Stimulated activated CD4-positive, alpha-beta T cell treated with anti-CD3 and anti-CD28 coated beads, TNF-alpha, amount 100 ng/mL, for 4 hours (primary cell): Measurements from ENCODE around the gene TRIM24.

ENCODE experiments used
- DNase-seq, 3 experiments: peaks; one replicate each; pipeline ENCODE4 v3.0.0-alpha.2; 2020; ENCODE audit warnings: low read depth in 3 of 3

The TRIM24 gene

DNA sequence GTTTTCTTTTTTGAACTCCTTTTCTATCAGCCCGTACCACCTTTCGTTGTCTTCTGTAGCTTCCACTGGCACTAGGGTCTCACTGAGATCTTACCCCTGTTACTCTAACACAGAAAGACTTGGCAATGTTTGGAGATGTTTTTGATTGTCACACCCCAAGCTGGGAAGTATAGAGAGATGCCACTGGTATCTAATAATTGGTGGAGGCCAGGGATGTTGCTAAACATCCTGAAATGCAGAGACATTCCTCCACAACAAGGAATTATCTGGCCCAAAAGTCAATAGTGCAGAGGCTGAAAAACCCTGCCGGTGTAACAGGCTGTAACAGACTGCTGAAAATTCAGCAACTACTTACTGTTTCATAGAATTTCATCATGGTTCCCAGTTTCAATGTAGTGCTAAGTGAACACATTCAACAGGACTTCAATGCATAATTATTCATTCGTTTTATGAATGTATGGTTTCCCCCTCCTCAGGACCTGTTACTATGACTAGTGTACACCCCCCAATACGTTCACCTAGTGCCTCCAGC is 115.9 kb downstream of the TRIM24 start:
- no peak for DNase-seq

DNA sequence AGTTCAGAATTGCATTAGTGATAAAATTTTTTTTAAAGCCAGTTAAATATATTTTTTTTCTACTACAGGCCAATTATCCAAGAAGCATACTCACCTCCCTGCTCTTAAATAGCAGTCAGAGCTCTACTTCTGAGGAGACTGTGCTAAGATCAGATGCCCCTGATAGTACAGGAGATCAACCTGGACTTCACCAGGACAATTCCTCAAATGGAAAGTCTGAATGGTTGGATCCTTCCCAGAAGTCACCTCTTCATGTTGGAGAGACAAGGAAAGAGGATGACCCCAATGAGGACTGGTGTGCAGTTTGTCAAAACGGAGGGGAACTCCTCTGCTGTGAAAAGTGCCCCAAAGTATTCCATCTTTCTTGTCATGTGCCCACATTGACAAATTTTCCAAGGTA is 119.1 kb downstream of the TRIM24 start:
- DNase-seq: no peak

DNA sequence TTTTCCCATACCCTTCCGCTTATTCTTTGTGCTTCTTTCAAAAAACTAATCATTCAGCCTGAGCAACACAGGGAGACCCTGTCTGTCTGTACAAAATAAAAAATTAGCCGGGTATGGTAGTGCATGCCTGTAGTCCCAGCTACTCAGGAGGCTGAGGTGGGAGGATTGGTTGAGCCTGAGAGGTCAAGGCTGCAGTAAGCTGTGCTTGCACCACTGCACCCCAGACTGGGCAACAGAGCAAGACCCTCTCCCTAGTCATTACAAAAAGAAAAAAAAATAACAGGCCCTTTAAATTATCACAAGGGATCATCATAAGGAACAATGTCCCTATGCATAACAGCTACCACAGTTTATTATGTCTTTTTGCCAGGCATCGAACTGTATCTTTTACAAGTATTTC is 119.6 kb downstream of the TRIM24 start:
- no peak for DNase-seq

DNA sequence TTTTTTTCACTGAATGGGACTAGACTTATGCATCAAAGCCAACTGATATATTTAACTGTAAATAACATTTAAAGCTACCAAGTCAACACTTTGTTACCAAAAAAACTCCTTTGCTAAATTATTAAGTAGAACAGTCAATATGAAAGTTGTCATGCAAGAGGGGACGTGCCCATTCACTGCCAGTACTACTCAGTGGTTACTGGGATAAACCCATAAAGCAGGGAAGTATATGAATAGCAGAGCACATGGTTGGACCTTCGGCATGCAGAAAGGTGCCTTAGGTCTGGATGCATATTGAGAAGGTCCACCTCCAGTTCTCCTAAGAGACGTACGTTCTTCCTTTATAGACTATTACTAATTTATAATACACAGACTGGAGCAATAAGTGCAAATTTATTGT is 121.0 kb downstream of the TRIM24 start:
- DNase-seq: no peak

DNA sequence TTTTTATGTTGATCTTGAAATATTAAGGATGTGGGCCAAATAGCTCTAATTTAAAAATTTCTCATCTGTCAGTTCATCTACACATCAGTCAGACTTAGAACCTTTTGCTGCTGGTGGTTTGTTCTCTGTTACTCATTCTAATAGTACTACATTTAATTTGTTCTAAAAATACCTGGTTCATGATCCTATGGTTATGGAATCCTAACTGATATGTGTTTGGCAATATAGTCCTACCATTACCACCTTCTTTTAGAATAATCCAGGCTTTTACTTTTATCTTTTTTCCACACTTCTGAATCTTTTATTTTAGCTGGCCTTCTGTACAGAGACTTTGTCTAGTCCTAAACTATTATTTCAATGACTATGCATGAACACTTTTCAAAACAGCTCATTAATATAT is 124.2 kb downstream of the TRIM24 start:
- DNase-seq: no peak

DNA sequence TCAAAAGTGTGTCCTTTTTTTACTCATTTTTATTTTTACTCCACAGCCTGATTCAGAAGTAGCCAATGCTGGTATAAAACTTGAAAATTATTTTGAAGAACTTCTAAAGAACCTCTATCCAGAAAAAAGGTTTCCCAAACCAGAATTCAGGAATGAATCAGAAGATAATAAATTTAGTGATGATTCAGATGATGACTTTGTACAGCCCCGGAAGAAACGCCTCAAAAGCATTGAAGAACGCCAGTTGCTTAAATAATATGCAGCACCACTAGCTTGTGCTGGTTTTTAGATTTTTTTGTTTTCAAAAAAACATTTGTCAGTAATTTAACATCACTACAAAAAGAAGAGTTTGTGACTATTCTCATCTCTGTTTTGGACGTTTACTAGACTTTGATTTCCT is 124.6 kb downstream of the TRIM24 start:
- no peak for DNase-seq

DNA sequence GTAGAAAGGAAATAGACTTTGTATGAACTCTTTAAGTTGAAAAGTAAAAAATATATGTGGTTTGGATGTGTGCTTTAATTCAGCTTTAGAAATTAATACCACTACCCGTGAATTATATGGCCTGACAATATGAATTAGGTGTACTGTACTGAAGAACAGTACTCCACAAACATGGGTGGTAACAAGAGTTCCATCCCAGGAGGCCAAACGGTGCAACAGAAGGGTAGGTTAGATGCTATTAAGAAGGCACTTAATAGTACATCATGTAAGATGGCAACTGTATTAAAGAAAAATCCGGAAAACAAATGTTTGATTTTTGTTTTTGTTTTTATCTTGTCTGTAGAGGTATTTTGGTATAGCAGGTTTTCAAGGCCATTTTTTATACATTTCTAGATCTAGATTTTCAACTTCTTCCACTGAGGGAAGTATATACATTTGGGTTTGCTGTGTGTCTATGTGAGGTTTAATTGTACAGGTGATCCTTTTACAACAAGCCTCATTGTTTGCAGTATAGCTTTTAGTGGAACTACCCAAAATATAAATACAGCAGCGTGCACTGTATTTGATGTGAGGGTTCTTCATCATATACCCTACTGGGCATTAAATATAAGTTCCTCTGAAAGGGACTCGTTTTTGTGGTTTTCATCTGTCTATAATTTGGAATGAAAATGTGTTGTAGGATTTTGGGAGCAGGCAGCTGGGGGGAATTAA is 125.4 kb downstream of the TRIM24 start:
- no peak for DNase-seq

DNA sequence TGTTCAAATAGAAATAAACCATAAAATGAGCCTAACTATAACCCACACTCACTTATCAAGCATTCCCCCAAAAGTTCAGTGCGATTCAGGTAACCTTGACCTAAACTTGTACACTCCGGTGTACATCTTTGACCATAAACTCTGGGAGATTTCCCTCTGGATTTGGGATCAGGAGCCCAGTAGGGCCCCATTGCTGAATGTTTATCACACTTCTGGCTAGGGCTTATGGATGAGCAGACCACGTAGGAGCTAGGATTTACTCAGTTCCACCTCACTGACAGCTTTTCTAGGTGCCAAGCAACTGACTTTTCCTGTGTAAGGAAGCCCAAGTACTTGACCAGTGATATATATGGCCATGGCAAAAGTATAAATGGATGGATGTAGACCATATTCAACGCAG is 127.4 kb downstream of the TRIM24 start:
- no peak for DNase-seq

DNA sequence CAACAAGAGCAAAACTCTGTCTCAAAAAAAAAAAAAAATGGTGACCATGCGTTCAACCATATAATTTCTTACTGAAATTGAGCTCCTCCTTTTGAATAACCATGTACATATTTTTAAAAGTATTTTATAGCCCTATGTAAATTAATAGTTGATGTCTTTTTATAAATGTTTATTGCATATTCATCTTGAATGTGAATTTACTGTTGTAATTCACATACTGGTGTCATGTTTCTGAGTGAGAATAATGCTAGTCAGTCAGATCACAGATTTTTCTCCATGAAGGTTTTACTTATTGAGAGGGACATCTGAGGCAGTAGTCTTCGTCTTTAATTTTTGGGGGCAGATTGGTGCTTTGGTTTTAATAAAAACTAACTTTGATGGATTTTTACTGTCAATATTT is 128.9 kb downstream of the TRIM24 start:
- no peak for DNase-seq

DNA sequence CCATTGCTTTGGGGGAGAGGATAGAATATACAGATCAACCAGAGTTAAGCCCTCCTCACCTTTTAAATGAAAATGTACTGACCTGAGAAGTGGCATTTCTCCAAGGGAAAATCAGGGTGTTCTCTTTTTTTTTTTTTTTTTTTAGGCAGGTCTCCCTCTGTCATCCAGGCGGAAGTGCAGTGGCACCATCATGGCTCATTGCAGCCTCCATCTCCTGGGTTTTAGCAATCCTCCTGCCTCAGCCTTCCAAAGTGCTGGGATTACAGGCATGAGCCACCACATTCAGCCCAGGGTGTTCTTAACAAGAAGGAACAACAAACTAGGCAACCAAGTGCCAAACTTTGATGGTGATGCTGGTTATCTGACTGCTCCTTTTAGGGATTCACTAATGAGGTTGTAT is 130.1 kb downstream of the TRIM24 start:
- no peak for DNase-seq

DNA sequence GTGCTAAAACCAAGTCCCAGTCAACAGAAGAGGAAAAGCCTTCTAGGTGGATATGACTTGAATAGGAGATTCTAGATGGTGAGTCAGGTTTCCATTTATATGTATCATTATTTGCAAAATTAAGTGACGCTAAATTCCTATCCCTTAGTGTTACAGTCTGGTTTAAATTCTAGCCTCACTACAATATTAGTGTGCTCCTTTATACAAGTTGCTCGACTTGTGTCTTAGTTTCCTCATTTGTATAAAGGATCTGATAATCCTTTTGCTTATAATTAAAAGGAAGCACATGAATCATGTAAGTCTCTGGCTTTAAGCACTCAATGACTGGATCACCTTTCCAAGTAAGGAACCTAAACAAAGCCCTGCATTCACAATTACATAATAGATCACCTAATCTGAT is 135.4 kb downstream of the TRIM24 start:
- DNase-seq: no peak

DNA sequence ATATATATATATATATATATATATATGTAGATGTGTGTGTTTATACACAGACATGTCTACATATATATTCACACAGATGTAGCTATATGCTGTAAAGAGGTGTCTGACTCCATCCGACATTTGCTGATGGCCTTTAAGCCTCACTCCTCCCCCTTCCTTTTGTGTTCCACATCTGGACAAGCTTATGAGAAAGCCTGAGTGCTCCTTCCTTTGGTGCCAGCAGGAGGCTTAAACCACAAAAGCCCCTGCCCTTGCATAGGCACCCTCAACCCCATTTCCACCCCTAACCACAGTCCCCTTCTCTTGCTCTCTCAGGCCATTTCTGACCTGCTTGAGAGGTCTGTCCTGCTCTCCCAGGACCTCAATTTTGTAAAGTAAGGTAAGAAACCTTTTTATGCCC is 142.4 kb downstream of the TRIM24 start:
- DNase-seq: no peak

DNA sequence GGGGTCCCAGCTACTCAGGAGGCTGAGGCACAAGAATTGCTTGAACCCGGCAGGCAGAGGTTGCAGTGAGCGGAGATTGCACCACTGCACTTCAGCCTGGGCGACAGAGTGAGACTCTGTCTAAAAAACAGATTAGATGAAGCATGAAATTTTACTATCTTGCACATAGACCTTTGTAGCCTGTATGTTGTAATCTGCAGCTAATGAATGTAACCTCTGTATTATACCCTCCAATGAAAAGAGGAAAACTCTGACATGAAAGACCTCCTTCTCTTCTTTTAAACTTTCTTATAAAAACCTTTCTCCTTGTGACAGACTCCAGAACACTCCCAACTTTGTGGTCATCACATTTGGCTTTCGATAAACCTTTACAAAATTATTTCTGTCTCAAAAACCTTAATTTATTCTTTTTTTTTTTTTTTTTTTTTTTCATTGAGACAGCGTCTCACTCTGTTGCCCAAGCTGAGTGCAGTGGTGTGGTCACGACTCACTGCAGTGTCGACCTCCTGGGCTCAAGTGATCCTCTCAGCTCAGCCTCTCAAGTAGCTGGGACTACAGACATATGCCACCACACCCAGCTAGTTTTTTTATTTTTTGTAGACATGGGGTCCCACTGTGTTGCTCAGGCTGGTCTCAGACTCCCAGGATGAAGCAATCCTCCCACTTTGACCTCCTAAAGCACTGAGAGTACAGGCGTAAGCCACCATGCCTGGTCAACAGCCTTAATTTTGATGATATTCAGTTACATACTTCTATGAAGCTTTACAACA is 143.7 kb downstream of the TRIM24 start:
- DNase-seq: no peak

DNA sequence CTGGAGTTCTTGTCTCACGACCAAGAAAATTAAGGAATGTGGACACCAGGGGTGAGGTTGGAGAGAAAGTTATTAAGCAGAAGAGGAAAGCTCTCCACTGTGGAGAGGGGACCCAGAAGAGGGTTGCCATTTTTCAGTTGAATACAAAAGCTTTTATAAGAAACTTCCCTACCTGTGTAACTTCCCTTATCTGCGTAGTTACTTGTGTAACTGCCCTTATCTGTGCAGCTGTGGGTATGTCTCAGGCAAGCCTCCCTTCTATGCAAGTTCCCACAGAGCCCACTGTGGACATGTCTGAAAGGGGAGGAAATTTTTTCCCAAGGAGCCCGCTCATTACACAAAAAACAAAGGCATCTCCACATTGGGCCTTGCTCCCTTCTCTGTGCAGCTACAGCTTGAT is 146.2 kb downstream of the TRIM24 start:
- DNase-seq: no peak

DNA sequence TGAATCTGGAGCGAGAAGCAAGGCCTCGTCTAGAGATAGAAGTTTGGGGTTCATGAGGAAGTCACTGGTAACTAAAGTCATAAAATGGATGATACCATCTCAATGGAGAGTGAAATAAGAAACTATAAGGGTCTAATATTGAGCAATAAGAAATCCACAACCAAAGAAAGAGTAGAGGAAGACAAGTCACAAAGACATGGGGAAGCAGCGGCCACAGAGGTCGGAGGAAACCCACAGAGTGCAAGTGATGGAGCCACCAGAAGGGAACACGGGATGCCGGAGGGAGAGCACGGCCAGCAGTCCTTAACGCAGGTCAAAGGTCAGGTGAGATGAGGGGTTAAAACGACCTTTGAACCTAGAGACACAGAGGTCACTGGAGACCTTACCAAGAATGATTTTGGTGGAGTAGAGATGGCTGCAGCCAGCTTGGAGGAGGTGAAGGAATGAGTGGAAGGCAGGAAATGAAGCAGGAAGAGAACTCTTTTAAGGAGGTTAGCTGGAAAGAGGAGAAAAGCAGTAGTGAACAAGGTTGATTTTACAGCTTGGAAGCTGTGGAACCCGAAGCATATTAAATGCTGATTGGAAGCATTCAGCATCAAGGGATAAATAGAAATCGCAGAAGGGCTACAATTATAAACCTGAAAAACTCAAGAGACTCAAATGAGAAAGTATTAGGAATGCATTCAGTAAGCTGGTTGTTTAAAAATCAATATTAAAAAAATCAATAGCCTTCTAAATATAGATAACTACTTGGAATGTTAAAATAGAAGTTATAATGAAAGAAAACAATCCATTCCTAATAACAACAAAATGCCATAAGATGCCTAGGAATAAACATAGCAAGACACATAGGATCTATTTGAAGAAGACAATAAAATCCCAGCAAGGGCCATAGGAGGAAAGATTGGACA is 147.4 kb downstream of the TRIM24 start:
- DNase-seq: no peak

DNA sequence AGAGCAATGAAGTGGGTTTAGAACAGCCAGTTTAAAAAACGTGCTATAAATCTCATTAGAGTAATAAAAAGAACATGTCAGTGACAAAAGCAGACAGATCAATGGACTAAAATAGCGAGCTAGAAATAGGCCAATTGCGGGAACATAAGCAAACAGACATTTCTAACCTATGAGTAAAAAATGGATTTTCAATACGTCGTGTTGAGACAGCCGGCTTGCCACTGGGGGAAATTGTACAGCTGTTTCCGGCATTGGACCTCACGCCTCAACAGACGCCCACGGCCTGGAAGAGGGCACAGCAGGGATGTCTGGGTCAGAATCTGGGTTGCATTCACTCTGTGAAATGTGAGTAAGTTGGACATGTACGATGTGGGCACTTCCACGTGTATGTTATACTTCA is 148.2 kb downstream of the TRIM24 start:
- DNase-seq: no peak

DNA sequence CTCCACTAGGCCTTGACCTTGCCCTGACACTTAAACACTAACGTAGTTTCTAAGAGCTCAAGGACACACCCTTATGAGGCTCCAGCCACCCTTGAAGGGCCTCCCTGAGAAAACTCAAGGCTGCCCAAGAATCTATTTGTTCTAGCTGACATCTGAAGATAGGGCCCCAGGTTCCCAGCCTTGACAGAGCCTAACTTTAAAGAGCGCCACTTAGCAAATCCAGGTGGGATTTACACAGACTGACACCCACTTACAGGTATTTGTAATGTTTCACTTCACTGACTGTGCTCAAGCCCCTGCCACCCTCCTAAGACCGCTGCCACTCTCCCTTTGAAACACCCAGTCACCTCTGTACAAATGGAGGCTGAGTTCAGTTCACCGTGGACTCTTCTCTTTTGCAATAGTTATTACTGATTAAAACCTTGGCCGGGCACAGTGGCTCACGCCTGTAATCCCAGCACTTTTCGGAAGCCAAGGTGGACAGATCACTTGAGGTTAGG is 150.7 kb downstream of the TRIM24 start:
- no peak for DNase-seq

DNA sequence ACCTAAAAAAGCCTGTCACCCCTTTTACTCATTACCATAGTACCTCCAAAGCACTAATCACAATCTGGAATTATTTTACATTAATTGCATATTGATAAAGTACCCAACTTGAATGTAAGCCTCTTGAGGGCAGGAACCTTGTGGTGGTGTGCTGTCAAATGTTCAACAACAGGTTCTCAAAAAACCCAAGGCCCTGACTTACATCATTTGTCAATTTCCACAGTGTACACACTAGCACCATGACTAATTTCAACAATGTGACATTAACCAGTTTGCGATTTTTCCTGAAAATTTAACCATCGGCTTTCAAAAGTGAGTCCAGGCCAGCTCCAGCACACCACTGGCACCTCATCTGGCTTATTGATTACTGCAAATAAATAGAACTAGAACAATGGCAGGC is 153.6 kb downstream of the TRIM24 start:
- no peak for DNase-seq

DNA sequence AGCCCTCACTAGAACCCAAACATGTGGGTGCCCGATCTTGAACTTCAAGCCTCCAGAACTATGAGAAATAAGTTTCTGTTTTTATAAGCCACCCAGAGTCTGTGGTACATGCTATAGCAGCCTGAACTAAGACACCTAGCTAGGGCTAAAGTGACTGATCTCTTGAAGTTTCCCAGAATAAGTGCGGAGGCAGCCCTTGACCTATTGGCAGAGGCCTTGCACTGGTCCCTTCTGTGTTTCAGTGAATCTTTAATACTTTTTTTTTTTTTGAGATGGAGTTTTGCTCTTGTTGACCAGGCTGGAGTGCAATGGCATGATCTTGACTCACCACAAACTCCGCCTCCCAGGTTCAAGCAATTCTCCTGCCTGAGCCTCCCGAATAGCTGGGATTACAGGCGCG is 156.0 kb downstream of the TRIM24 start:
- no peak for DNase-seq

DNA sequence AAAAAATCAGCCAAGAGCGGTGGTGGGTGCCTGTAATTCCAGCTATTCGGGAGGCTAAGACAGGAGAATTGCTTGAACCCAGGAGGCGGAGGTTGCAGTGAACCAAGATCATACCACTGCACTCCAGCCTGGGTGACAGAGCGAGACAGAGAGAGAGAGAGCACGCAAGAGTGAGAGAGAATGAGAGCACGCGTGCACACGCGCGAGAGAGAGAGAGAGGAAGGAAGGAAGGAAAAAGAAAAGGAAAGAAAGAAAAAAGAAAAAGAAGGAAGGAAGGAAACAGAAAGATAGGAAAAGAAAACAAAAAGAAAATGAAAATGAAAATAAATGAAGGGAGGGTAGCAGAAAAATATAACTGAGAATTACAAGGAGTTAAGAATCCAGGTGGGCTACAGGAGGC is 158.4 kb downstream of the TRIM24 start:
- DNase-seq: no peak

DNA sequence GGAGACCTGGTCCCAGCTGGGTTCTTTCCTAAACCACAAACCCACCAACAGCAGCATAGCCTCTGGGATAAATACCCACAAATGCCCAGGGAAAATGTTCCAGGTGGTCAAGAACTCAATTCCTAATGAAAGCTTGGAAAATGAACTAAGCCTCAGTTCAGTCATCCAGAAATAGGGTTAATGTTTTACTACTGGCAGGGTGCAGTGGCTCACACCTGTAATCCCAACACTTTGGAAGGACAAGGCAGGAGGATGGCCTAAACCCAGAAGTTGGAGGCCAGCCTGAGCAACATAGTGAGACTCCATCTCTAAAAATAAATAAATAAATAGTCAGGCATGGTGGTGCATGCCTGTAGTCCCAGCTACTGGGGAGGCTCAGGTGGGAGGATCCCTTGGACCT is 158.9 kb downstream of the TRIM24 start:
- DNase-seq: no peak

DNA sequence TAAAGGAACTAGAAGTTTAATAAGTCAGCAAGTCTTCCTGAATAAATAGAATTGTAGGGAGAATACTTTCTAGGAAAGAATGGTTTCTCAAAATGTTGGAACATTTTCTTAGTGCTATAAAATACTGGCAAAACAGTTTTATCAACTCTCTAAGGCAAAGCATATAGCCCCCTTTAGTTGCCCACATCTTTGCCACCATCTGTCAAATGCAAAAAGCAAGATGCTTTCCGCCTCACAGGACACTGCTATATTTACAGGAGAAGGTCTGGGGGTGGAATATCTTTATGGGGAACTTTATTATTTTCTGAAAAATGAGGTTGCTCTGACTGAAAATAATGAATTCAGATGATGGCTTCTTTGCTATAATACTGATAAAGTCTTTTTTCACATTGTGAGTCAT is 162.8 kb downstream of the TRIM24 start:
- no peak for DNase-seq
